GM18868 (cell line): ENCODE results near the gene BAIAP2L1.
"Not testable (repeated sequence)": the region's sequence is repeated elsewhere in the genome, so short reads cannot be mapped to it uniquely, and the experiment has no call there.

Source experiments
- ATAC-seq: cut with Tn5 transposase; IDR thresholded peaks from one replicate; pipeline ENCODE4 v1.9.1; 2021; ENCODE audit warnings: mild to moderate bottlenecking, moderate library complexity; ENCODE audit not compliant: unreplicated experiment

Gene BAIAP2L1

DNA sequence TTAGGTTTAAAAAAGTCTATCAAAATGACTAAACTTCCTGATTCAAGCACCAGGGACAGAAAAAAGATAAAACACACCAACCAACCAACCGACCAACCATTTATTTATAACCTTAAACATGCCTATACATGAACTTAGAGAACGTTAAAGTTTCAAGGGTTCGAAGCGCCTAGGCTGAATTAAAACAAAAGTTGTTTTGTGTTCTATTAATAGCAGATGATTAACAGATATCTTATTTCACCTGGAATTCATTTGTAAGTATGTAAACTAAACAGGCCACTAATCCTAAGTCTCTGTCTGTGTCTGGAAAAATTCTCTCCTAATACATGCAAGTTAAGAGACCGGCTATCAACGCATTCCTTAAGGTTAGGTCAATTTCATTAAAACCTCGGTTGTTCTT is 1.4 kb downstream of the BAIAP2L1 start:
- no peak for ATAC-seq

DNA sequence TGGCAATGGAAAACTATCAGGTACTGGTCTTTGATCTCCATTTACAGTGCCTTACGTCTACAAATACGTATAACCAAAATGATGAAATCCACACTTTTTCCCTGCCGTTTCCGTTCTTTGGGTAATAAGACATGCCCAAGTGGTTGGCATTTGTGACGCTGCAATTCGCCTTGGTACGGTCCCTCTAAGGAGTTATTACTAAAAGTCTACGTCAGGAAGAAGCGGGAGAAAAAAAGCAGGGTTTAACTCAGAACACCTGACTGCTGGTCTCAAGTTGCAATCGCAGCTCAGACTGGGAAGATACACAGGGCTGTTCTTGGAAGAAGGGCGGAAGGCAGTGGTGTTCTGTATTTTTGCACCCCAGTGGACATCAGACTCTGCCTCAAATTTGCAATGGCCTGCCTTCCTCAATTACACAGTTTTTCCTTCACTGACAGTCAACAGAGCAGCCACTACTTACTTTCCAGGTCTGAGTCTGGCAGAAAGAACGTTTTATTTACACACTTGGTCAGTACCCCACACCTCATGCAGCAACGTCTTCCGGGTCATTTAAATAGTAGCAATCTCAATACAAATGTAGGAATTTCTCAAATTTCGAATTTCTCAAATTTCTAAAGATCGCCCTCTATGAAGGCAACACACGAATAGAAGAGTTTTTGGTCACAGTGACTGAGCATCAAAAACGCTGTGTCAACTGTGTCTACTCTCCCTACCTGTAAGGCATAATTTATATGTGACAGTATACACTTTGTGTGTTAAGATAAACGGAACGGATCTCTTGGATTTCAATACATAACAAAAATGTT is 2.1 kb downstream of the BAIAP2L1 start:
- ATAC-seq, result no peak

DNA sequence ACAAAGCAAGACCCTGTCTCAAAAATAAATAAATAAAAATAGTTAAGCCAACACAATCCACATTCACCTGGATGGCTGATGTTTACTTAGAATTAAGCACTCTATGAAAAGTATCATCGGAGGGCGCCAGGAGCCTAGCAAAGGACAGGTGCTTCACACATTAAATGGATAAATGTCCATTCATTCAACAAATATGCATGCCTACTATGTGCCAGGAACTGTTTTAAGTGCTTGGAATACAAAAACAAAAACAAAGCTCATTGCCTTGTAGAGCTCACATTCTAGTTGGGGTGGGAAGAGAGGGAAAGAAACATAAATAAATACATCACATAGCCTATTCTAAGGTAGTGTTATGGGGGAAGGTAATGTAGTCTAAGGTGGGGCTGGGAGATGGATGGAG is 4.1 kb downstream of the BAIAP2L1 start:
- ATAC-seq, result no peak

DNA sequence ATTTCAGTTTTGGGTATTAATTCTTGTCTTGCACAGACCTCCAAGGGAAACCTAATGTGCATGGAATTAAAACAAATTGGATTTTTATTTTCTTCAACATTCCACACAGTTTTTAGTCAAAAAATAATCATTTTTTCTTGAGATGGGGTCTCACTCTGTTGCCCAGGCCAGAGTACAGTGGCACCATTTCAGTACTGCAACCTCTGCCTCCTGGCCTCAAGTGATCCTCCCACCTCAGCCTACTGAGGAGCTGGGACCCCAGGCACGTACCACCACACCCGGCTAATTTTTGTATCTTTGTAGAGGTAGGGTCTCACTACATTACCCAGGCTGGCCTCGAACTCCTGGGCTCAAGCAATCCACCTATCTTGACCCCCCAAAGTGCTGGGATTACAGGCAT is 4.9 kb downstream of the BAIAP2L1 start:
- ATAC-seq, result no peak

DNA sequence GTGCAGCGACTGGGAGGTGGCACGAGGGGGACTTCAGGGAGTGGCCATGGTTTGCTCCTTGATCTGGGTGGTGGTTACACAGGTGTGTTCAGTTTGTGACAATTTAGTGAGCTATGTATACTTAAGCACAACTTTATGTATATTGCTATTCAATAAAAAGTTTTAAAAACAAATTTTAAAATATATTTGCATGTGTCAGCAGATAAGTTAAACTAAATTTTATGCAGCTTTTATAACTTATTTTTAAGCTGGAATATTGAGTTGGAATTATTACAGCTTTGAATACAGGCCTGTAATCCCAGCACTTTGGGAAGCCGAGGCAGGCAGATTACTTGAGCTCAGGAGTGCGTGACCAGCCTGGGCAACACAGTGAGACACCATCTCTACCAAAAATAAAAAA is 5.4 kb downstream of the BAIAP2L1 start:
- ATAC-seq, result no peak

DNA sequence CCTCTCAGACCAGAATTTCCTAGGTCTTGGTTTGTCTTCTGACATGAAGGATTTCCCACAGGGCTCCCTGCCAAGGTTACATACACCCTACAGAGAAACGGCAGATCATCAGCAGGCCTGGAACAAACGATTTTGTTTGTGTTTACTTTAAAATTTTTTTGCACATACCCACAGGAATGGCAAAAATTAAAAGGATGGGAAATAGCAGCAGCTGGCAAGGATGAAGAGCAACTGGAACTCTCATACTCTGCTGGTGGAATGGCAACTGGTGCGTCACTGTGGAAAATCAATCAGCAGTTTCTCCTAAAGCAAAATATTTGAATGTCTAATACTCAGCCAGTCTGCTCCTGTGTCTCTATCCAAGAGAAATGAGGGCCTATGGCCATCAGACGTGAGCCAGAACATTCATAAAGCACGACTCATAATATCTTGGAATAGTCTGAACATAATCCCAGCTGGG is 6.5 kb downstream of the BAIAP2L1 start:
- no peak for ATAC-seq

DNA sequence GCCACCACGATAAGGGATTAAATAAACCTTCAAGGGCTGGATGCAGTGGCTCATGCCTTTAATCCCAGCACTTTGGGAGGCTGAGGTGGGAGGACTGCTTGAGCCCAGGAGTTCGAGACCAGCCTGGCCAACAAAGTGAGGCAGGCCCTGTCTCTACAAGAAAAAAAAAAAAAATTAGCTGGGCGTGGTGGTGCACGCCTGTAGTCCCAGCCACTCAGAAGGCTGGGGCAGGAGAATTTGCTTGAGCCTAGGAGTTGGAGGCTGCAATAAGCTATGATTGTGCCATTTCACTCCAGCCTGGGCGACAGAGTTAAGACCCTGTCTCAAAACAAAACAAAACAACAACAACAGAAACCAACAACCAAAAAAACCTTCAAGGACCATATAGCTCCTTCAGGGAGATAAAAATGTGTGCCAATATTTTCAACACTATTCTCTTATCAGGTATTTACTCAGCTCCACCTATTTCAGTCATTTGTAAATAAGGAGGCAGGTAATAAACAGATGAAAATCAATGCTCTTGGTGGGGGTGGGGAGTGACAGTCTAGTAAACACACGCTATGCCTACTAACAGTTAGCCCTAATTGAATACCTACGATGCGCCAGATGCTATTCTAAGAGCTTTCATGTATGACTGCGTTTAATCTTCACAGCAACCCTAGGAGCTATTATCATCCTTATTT is 13.2 kb downstream of the BAIAP2L1 start:
- ATAC-seq, result no peak

DNA sequence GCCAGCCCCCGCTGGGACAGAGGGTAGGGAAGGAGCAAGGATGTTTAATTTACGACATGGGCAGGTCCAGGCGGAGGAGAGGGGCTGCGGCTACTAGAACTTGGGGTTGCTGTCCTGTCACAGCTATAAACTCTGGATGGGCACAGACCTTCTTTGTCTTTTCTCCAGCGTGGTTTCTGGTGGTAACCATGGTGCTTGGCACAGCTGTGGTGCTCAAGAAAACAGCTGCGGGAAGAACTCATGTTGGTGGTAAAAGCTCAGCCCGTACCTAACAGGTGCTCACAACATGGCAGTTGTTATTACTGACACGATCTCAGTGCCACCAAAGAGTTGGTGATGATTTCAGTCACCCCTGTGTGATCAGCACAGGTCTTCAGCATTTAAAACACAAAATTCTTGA is 13.8 kb downstream of the BAIAP2L1 start:
- ATAC-seq, result no peak

DNA sequence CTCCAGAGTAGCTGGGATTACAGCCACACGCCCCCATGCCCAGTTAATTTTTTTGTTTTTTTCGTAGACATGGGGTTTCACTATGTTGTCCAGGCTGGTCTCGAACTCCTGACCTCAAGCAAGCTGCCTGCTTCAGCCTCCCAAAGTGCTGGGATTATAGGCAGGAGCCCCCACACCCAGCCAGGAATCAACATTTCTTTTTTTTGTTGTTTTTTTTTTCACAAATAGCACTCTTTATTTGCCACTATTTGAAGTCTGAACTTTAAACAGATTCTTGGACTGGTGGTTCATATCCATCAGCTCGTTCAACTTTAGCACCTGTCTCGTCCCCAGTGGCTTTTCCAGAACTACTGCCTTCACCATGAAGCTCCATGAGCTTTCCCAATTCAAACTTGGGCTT is 15.4 kb downstream of the BAIAP2L1 start:
- not testable (repeated sequence) for ATAC-seq

DNA sequence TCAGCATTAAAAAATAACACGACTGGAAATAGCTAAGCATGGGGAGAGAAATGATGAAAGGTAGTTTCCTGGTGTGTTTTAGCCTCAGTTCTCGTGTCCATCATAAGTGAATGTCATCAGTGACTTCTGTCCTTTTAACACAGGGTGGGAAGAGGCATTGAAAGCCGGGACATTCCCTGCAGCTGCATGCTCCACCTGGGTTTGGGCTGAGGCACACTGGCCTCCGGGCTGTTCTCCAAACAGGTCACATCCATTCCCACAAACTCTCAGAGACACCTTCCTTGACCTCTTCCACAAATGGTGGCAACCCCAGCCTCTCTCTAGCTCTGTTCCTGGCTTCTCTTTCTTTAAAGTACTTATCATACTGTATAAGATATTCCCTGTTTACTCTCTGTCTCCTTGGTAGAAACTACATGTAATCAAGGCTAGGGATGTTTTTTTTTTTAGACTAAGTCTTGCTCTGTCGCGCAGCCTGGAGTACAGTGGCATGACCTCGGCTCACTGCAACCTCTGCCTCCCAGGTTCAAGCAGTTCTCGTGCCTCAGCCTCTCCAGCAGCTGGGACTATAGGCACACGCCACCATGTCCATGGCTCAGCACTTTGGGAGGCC is 22.6 kb downstream of the BAIAP2L1 start:
- no peak for ATAC-seq

DNA sequence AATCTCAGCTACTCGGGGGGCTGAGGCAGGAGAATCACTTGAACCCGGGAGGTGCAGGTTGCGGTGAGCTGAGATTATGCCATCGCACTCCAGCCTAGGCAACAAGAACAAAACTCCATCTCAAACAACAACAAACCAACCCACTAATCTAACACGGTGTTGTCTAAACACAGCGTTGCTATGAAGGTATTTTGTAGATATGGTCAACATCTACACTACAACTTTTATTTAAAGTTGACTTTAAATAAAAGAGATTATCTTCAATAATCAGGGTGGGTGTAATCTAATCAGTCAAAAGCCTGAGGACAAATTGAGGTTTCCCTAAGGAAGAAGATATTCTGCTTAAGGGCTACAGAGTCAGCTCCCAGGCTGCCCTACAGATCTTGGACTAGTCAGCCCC is 24.2 kb downstream of the BAIAP2L1 start:
- no peak for ATAC-seq

DNA sequence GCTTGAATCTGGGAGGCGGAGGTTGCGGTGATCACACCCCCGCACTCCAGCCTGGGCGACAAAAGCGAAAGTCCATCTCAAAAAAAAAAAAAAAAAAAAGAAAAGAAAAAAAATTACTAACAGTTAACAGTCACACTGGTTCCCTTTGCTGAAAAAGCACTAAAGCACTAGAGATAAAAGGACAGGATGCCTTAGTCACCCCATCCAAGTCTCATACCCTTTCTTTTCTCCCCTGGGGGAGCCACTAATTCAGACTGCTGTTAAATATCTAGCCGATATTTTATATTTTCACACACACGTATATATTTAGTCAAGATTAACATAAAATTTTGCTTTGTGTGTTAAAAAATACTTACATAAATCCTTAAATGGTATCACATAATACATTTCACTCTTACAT is 25.2 kb downstream of the BAIAP2L1 start:
- ATAC-seq, result no peak

DNA sequence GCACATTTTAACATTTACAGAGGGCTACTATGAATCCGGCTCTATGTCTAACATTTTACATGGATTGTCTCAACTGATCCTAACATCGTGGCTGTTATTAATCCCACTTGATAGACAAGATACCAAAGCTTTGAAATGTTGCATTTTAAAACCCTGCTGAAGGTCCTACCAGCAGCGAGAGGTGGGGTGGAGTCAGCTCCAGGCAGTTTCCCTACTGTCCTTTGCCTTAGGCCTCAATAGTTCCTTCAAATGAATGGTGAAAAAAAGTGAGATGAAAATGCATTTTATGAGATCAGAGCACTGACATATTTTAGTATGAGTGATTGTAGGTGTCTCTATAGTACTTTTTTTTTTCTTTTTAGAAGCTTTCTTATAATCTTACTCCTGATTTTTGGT is 26.6 kb downstream of the BAIAP2L1 start:
- ATAC-seq, result no peak

DNA sequence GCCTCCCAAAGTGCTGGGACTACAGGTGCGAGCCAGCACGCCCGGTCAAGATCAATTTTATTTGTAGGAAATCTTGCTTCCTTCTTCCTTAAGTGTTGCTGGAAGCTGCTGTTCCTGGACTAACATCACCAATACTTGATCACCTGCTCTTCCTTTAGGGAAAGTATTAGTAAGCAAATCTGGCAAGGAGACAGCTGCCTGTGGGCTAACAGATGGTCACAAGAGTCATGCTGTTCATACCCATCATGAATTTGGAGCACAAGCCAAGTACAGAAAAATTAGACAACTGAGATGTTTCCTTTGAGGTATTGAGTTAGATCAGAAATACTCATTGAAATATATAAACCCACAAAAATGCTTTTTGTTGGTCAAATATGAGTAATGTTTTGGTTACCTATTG is 27.9 kb downstream of the BAIAP2L1 start:
- ATAC-seq, result no peak

DNA sequence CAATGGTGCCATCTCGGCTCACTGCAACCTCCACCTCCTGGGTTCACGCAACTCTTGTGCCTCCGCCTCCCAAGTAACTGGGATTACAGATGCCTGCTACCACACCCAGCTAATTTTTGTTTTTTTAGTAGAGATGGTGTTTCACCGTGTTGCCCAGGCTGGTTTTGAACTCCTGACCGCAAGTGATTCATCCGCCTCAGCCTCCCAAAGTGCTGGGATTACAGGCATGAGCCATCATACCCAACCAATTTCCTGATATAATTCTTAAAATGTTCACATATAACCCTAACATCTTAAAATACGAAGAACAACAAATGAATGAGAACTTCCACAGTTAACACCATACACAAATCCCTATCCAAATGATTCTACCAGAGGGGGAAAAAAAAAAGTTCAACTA is 31.2 kb downstream of the BAIAP2L1 start:
- no peak for ATAC-seq

DNA sequence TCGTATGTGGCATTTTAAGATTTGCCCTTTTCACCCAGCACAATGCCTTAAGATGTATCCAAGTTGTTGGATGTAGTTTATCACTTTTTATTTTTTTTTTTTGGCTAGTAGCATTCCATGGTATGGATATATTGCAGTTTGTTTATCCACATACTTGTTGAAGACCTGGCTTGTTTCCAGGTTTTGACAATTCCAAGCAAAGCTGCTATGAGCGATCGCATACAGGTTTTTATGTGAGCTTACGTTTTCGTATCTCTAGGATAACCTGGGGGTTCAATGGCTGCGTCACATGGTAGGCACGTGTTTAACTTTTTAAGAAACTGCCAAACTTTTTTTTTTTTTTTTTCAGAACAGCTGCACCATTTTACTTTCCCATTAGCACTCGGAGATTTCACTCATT is 32.2 kb downstream of the BAIAP2L1 start:
- ATAC-seq, result no peak

DNA sequence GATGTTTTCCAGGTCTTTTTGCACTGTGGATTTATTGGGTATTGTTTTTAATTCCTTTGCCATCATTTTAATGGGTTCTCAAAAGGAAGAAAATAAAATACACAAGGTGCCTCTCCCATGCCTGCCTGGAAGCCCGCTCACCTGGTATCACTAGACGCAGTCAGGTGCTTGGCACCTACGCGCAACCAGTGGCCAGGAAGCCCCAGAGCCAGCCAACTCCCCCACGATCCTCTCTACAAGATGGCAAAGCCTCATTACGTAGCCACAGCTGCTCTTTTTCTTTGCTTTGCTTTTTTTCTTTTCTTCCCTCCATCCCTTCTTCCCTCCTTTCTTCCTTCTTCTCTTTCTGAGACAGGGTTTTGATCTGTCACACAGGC is 34.3 kb downstream of the BAIAP2L1 start:
- ATAC-seq, result no peak

DNA sequence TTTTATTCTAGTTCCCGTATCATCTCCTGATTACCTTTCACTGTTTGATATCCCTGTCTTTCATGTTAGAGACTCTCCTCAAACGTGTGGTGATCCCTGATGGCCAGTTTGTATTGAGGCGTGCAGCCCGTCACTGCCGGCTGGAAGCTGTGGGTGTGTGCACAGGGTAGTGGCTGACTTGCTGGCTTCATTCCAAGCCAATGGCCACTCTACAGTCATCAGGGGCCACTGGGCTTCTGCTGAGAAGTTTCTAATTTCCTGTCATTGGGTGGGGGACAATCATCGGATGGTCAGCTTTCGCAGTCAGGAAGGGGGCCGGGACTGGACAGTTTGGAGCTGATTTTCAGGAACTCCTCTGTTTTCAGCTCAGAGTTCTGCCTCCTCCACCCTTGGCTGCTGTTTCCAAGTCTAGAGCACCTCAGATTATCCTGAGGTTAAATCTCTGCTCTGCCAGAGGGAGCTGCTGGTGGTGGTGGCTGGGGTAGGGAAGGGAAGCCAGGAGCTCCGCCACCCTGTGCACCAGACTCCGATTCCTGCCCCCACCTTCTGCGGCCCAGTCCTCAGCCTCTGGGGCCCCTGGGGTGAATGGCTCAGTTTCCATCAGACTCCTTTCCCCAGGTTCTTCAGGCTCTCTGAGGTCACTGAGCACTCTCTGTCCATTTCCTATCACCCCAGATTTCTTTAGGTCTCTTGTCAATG is 34.9 kb downstream of the BAIAP2L1 start:
- ATAC-seq, result no peak

DNA sequence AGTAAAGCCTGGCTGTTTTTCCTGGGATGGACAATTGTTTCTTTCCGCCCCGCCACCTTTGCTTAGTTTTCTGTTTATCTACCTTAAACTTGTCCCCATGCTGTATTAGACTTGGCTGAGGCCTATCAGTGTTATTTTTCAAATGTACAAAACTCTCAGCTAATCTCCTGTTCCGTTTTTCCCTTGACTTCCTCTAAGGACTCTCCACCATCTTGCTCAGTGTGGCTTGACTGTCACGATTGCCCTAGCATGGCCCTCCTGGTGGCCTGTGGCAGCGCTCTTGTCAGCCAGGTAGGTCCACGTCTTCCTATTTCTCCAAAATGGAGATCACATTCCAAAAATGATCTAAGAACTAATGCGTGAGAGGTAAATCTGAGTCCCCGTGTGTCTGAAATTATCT is 36.7 kb downstream of the BAIAP2L1 start:
- ATAC-seq, result no peak

DNA sequence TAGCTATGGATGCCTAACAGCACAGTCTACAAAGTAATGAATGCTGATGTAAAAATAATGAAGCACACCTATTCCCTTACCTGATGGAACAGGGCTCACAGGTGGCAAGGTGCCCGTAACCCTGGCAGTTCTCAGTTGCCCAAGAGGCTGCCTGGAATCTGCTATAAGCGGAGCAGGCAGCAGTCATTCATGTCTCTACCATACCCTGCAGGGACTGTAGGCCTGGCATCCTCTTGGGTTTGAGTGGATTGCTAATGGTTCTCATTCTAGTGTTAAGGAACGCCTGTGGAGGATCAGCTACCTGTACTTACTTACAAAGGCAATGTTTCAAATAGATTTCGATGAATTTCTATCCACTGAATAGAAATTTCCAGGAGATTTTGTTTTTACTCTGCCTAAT is 38.4 kb downstream of the BAIAP2L1 start:
- ATAC-seq, result no peak
